ENCODE measurements around the gene SNX9. TPM values are rescaled to one million over a fixed set of nuclear protein-coding genes. Genes with fewer than 3 reads are reported as not detected.
A peak's percentile ranks its signal among the peaks of the same experiment; 100 is the strongest.

SNX9 gene
- total and polyA plus RNA-seq, 3 donors from 2014 or later = 26.0 to 32.6 (median 30.1) TPM

DNA sequence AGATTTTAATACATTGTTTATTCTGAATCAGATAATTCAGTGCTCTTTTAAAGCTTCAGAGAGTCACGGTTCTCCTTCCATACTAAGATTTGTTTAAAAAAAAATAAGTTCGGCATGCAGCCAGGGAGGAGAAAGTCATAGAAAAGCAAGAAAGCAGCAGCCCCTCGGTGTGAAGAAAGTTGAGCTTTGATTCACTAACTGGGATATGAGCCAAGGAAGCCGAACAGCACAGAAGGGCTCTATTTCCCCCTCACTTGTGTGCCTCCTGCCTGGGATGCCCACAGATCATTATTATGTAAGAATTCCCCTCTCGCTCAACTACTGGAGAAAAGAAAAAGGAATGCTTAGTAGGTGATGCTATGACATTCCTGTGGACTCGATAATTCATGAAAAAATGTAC is 89.3 kb downstream of the SNX9 start:
- no peak overlapping the region for H3K4me3 ChIP-seq
- peak; percentile 53 for DNase-seq
- intact Hi-C loops (cut with DNase I; ENCODE audit: low total_unique reads) = no loop called here
- H3K4me1 ChIP-seq = peaks cover 41% of the 10 kb centered on the region
- no peak for TF ChIP-seq POLR2A (IDR thresholded peaks at IDR 0.05)
- WGBS, 2 donors = 38 to 47% methylated on average over 6 of the region's 6 CpGs
- no peaks in the 10 kb centered on the region for H3K9me3 ChIP-seq
- H3K27me3 ChIP-seq = no peaks in the 10 kb centered on the region
- H3K27ac ChIP-seq = peak overlapping the region; percentile 70 to 87
- H3K36me3 ChIP-seq (ENCODE audit: low read depth, missing control alignments) = no peaks in the 10 kb centered on the region

- H3K4me1 ChIP-seq = no peaks in the 10 kb centered on the region
- no peak for TF ChIP-seq POLR2A (IDR thresholded peaks at IDR 0.05)
- TF ChIP-seq, protein P1, sequence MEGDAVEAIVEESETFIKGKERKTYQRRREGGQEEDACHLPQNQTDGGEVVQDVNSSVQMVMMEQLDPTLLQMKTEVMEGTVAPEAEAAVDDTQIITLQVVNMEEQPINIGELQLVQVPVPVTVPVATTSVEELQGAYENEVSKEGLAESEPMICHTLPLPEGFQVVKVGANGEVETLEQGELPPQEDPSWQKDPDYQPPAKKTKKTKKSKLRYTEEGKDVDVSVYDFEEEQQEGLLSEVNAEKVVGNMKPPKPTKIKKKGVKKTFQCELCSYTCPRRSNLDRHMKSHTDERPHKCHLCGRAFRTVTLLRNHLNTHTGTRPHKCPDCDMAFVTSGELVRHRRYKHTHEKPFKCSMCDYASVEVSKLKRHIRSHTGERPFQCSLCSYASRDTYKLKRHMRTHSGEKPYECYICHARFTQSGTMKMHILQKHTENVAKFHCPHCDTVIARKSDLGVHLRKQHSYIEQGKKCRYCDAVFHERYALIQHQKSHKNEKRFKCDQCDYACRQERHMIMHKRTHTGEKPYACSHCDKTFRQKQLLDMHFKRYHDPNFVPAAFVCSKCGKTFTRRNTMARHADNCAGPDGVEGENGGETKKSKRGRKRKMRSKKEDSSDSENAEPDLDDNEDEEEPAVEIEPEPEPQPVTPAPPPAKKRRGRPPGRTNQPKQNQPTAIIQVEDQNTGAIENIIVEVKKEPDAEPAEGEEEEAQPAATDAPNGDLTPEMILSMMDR (IDR thresholded peaks at IDR 0.05) = no peak
- intact Hi-C loops (cut with DNase I; ENCODE audit: low total_unique reads) = no loop called here
- H3K27ac ChIP-seq = no peak overlapping the region
- H3K27me3 ChIP-seq = no peaks in the 10 kb centered on the region
- WGBS, 2 donors = 50 to 62% methylated on average over 4 of the region's 4 CpGs
- DNase-seq = no peak
- H3K4me3 ChIP-seq = no peak overlapping the region
- no peaks in the 10 kb centered on the region for H3K9me3 ChIP-seq
- no peaks in the 10 kb centered on the region for H3K36me3 ChIP-seq (ENCODE audit: low read depth, missing control alignments)
Measured at GRCh38 chr6:157921685-157922367, 98.8 kb downstream of the SNX9 start.

GRCh38 chr6:157925771-157926170 is 102.7 kb downstream of the SNX9 start:
- intact Hi-C loops (cut with DNase I; ENCODE audit: low total_unique reads) = no loop called here
- no peak for TF ChIP-seq POLR2A (IDR thresholded peaks at IDR 0.05)
- TF ChIP-seq, protein P1 (IDR thresholded peaks at IDR 0.05) = no peak
- DNase-seq = no peak
- Histone ChIP-seq H3K4me3 (no peak overlapping the region), H3K4me1 (no peaks in the 10 kb centered on the region), H3K27ac (no peak overlapping the region), H3K36me3 (ENCODE audit: low read depth, missing control alignments) (no peaks in the 10 kb centered on the region), H3K9me3 (no peaks in the 10 kb centered on the region), H3K27me3 (no peaks in the 10 kb centered on the region)
- WGBS, 2 donors = 93 to 95% methylated on average over 2 of the region's 2 CpGs

GRCh38 chr6:157927011-157927410 is 104.0 kb downstream of the SNX9 start:
- DNase-seq = no peak
- TF ChIP-seq POLR2A (IDR thresholded peaks at IDR 0.05) = no peak
- TF ChIP-seq, protein P1 (IDR thresholded peaks at IDR 0.05) = no peak
- no peak overlapping the region for H3K27ac ChIP-seq
- H3K9me3 ChIP-seq = no peaks in the 10 kb centered on the region
- no peaks in the 10 kb centered on the region for H3K36me3 ChIP-seq (ENCODE audit: low read depth, missing control alignments)
- 93 to 97% methylated on average over 7 of the region's 7 CpGs for WGBS, 2 donors
- H3K27me3 ChIP-seq = no peaks in the 10 kb centered on the region
- H3K4me1 ChIP-seq = no peaks in the 10 kb centered on the region
- intact Hi-C loops (cut with DNase I; ENCODE audit: low total_unique reads) = no loop called here
- H3K4me3 ChIP-seq = no peak overlapping the region

DNA sequence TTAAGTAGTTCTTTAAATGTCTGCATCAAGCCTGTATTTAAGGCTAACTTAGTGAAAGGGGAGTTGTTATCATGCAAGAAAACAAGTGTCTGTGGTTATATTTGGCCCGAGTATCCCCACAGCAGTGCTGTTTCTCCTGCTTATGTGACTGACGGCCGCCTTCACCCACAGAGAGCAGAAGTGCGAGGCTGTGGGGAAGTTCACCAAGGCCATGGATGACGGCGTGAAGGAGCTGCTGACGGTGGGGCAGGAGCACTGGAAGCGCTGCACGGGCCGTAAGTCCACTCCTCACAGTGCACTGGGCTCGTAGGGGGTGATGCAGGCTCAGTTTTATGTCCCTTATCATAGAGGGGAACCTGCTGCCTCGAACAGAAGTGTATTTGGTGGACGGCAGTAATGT is 105.4 kb downstream of the SNX9 start:
- H3K36me3 ChIP-seq (ENCODE audit: low read depth, missing control alignments) = no peaks in the 10 kb centered on the region
- 87 to 92% methylated on average over 10 to 13 of the region's 13 CpGs for WGBS, 2 donors

More for the DNA sequence above, 105.4 kb downstream of the SNX9 start:
- Histone ChIP-seq H3K4me3 (no peak overlapping the region), H3K27ac (no peak overlapping the region), H3K27me3 (no peaks in the 10 kb centered on the region), H3K9me3 (no peaks in the 10 kb centered on the region), H3K4me1 (no peaks in the 10 kb centered on the region)
- TF ChIP-seq POLR2A (IDR thresholded peaks at IDR 0.05) = no peak
- TF ChIP-seq, protein P1 (IDR thresholded peaks at IDR 0.05) = no peak
- no peak for DNase-seq
- intact Hi-C loops (cut with DNase I; ENCODE audit: low total_unique reads) = no loop called here
